HepG2 (cell line): Measurements from ENCODE around the gene ADRA2A. TPM values are rescaled to one million over a fixed set of nuclear protein-coding genes. Genes with fewer than 3 reads are reported as not detected.

Experiments
- AGO1 ChIP-seq: fragments of 200-400 bp; formaldehyde crosslinking; IDR thresholded peaks from 2 replicates; pipeline ENCODE4 v1.6.1; 2017; ENCODE audit warnings: mild to moderate bottlenecking, low read depth, low read length, moderate library complexity; ENCODE audit not compliant: poor library complexity, severe bottlenecking
- CBX5 ChIP-seq: sonication (generic); formaldehyde crosslinking; IDR thresholded peaks from 2 replicates; pipeline ENCODE4 v1.4.0; 2020; ENCODE audit warnings: missing genetic modification reagents, borderline replicate concordance
- GATAD1 ChIP-seq: IDR thresholded peaks from 2 replicates; pipeline ENCODE4 v1.6.1; 2016; ENCODE audit warnings: missing genetic modification reagents, missing compliant biosample characterization
- LCORL ChIP-seq, 2 experiments: fragments of 450-650 bp in 1 of 2; sonication (generic) in 1 of 2; formaldehyde crosslinking in 1 of 2; IDR thresholded peaks; 2 replicates each; pipeline versions ENCODE4 v1.5.0 to v1.6.1; 2017 to 2020; ENCODE audit warnings: antibody characterized with exemption in 1 of 2, missing genetic modification reagents in 1 of 2
- MBNL3 ChIP-seq: fragments of 250-450 bp; sonication (Bioruptor Pico); conservative IDR thresholded peaks from 2 replicates; pipeline ENCODE4 v1.8.0; 2022; ENCODE audit warnings: mild to moderate bottlenecking, inconsistent platforms
- NFKB2 ChIP-seq: sonication (generic); formaldehyde crosslinking; IDR thresholded peaks from 2 replicates; pipeline ENCODE4 v1.4.0; 2020; ENCODE audit warnings: missing genetic modification reagents, borderline replicate concordance
- NRL ChIP-seq: sonication (generic); formaldehyde crosslinking; IDR thresholded peaks from 2 replicates; pipeline ENCODE4 v1.5.0; 2020; ENCODE audit warnings: missing genetic modification reagents, mild to moderate bottlenecking, moderate library complexity, borderline replicate concordance
- PAX8 ChIP-seq: sonication (generic); formaldehyde crosslinking; IDR thresholded peaks from 2 replicates; pipeline ENCODE4 v1.8.0; 2022; ENCODE audit warnings: mild to moderate bottlenecking, missing genetic modification reagents, borderline replicate concordance
- PHB2 ChIP-seq: fragments of 450-650 bp; IDR thresholded peaks from 2 replicates; pipeline ENCODE4 v1.6.1; 2018; ENCODE audit not compliant: partially characterized antibody
- SIN3B ChIP-seq: fragments of 150-350 bp; IDR thresholded peaks from 2 replicates; pipeline ENCODE4 v1.6.1; 2014; ENCODE audit warnings: low read length
- SMARCE1 ChIP-seq: fragments of 450-650 bp; IDR thresholded peaks from 2 replicates; pipeline ENCODE4 v1.6.1; 2017; ENCODE audit warnings: borderline replicate concordance
- TEAD2 ChIP-seq: sonication (generic); formaldehyde crosslinking; IDR thresholded peaks from 2 replicates; pipeline ENCODE4 v1.9.0; 2021; ENCODE audit warnings: missing genetic modification reagents
- ZBTB7A ChIP-seq: sonication (generic); formaldehyde crosslinking; IDR thresholded peaks from 2 replicates; pipeline ENCODE4 v1.8.0; 2022; ENCODE audit warnings: mild to moderate bottlenecking, missing genetic modification reagents
- ZNF251 ChIP-seq: sonication (generic); formaldehyde crosslinking; IDR thresholded peaks from 2 replicates; pipeline ENCODE4 v1.9.0; 2021; ENCODE audit warnings: mild to moderate bottlenecking, missing genetic modification reagents
- ZNF326 ChIP-seq: sonication (generic); formaldehyde crosslinking; IDR thresholded peaks from 2 replicates; pipeline ENCODE4 v1.4.0; 2020; ENCODE audit warnings: missing genetic modification reagents, borderline replicate concordance
- ZNF552 ChIP-seq: sonication (generic); formaldehyde crosslinking; IDR thresholded peaks from 2 replicates; pipeline ENCODE4 v1.9.0; 2022; ENCODE audit warnings: missing genetic modification reagents, mild to moderate bottlenecking, borderline replicate concordance
- ZNF788 ChIP-seq: sonication (generic); formaldehyde crosslinking; IDR thresholded peaks from 2 replicates; pipeline ENCODE4 v1.5.0; 2020; ENCODE audit warnings: mild to moderate bottlenecking, missing genetic modification reagents, borderline replicate concordance
- polyA plus RNA-seq, 8 experiments: library from polyadenylated mRNA; depleted of rRNA in 3 of 8; stranded (reverse) in 7 of 8; unstranded in 1 of 8; fragments of >200 nt; fragmentation: Illumina TruSeq in 4 of 8; extraction: Trizol in 4 of 8; gene quantifications; 2 replicates each; pipeline versions ENCODE4 v1.2.1 to v1.2.3, GENCODE V29; 2011 to 2016; ENCODE audit warnings: low read depth in 4 of 8, missing spikeins in 1 of 8, mixed read lengths in 1 of 8; ENCODE audit not compliant: insufficient read depth in 1 of 8
- total RNA-seq, 5 experiments: library from RNA; depleted of rRNA; stranded (reverse); fragments of >200 nt; fragmentation: Illumina TruSeq; extraction: Trizol; gene quantifications; 2 replicates each; pipeline ENCODE4 v1.2.3, GENCODE V29; 2016; ENCODE audit warnings: low read depth in 1 of 5
- TF ChIP-seq, protein P1 (sequence below): IDR thresholded peaks from 2 replicates; pipeline ENCODE4 v1.6.1; 2018; ENCODE audit warnings: missing genetic modification reagents, mild to moderate bottlenecking, missing compliant biosample characterization
- TF ChIP-seq, protein P2 (sequence below): sonication (generic); formaldehyde crosslinking; IDR thresholded peaks from 2 replicates; pipeline ENCODE4 v1.4.0; 2020; ENCODE audit warnings: missing genetic modification reagents
- TF ChIP-seq, protein P3 (sequence below): sonication (generic); formaldehyde crosslinking; conservative IDR thresholded peaks from 2 replicates; pipeline ENCODE4 v1.8.0; 2022; ENCODE audit warnings: missing genetic modification reagents
- TF ChIP-seq, protein P4 (sequence below): sonication (generic); formaldehyde crosslinking; IDR thresholded peaks from 2 replicates; pipeline ENCODE4 v1.8.0; 2022; ENCODE audit warnings: low read depth, missing genetic modification reagents
- TF ChIP-seq, protein P5 (sequence below): IDR thresholded peaks from 2 replicates; pipeline ENCODE4 v1.6.1; 2016
- TF ChIP-seq, protein P6 (sequence below): sonication (generic); formaldehyde crosslinking; IDR thresholded peaks from 2 replicates; pipeline ENCODE4 v1.8.0; 2022; ENCODE audit warnings: missing genetic modification reagents, mild to moderate bottlenecking, inconsistent platforms, borderline replicate concordance

The ADRA2A gene
- total and polyA plus RNA-seq, 2 of the 13 experiments (the other 11 are each of a cell fraction or from before 2014, with no cell fraction given), result 0.01 TPM; not detected in 1

DNA sequence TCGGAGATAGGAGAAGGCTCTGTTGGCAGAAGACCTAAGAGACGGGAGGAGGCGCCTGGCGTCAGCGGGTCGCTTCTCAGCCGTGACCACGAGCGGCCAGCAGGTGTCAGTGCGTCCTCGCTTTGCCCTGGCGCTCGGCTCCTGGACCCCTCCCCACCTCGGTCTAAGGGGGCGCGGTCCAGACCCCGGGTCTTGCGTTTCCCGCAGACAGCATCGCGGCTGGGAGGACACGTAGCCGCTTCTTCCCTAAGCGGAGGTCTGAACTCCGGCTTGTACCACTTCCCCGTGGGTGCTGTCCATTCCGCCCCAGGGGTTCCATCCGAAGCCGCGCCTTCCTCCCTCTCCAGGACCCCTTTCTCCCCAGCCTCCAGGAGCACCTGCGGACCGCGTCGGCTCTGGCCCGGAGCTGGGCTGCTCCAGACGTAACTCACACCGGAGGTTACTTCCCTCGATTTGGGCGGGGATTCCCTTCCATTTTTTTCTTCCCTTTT lies 593 bp upstream of the ADRA2A start (continued):
- TF ChIP-seq PAX8 (CRISPR knock-in tag) (no peak), ZNF788 (CRISPR knock-in tag) (peak; percentile 26; the same call in 1 of the 2 replicates), TEAD2 (no peak), ZNF552 (CRISPR knock-in tag) (no peak), ZBTB7A (CRISPR knock-in tag) (0 out of 2 replicates have a peak, but pooled peaks have one; percentile 37), LCORL (IDR thresholded peaks at IDR 0.05) (no peak), LCORL (CRISPR knock-in tag; IDR thresholded peaks at IDR 0.05) (0 out of 2 replicates have a peak, but pooled peaks have one; percentile 19), GATAD1 (CRISPR knock-in tag) (no peak), SIN3B (no peak), MBNL3 (CRISPR knock-in tag) (no peak), CBX5 (CRISPR knock-in tag) (no peak), NFKB2 (CRISPR knock-in tag) (peak; percentile 24; the same call in 1 of the 2 replicates), AGO1 (no peak), NRL (CRISPR knock-in tag) (no peak), SMARCE1 (no peak), ZNF326 (no peak), PHB2 (no peak), ZNF251 (CRISPR knock-in tag) (no peak)
- TF ChIP-seq, protein P1, sequence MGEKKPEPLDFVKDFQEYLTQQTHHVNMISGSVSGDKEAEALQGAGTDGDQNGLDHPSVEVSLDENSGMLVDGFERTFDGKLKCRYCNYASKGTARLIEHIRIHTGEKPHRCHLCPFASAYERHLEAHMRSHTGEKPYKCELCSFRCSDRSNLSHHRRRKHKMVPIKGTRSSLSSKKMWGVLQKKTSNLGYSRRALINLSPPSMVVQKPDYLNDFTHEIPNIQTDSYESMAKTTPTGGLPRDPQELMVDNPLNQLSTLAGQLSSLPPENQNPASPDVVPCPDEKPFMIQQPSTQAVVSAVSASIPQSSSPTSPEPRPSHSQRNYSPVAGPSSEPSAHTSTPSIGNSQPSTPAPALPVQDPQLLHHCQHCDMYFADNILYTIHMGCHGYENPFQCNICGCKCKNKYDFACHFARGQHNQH, result no peak
- TF ChIP-seq, protein P2, sequence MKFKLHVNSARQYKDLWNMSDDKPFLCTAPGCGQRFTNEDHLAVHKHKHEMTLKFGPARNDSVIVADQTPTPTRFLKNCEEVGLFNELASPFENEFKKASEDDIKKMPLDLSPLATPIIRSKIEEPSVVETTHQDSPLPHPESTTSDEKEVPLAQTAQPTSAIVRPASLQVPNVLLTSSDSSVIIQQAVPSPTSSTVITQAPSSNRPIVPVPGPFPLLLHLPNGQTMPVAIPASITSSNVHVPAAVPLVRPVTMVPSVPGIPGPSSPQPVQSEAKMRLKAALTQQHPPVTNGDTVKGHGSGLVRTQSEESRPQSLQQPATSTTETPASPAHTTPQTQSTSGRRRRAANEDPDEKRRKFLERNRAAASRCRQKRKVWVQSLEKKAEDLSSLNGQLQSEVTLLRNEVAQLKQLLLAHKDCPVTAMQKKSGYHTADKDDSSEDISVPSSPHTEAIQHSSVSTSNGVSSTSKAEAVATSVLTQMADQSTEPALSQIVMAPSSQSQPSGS (CRISPR knock-in tag), result no peak
- TF ChIP-seq, protein P3, sequence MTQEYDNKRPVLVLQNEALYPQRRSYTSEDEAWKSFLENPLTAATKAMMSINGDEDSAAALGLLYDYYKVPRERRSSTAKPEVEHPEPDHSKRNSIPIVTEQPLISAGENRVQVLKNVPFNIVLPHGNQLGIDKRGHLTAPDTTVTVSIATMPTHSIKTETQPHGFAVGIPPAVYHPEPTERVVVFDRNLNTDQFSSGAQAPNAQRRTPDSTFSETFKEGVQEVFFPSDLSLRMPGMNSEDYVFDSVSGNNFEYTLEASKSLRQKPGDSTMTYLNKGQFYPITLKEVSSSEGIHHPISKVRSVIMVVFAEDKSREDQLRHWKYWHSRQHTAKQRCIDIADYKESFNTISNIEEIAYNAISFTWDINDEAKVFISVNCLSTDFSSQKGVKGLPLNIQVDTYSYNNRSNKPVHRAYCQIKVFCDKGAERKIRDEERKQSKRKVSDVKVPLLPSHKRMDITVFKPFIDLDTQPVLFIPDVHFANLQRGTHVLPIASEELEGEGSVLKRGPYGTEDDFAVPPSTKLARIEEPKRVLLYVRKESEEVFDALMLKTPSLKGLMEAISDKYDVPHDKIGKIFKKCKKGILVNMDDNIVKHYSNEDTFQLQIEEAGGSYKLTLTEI (CRISPR knock-in tag), result no peak
- TF ChIP-seq, protein P4, sequence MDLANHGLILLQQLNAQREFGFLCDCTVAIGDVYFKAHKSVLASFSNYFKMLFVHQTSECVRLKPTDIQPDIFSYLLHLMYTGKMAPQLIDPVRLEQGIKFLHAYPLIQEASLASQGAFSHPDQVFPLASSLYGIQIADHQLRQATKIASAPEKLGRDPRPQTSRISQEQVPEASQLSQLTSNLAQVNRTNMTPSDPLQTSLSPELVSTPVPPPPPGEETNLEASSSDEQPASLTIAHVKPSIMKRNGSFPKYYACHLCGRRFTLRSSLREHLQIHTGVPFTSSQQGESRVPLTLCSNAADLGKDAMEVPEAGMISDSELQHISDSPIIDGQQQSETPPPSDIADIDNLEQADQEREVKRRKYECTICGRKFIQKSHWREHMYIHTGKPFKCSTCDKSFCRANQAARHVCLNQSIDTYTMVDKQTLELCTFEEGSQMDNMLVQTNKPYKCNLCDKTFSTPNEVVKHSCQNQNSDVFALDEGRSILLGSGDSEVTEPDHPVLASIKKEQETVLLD, result no peak
- TF ChIP-seq, protein P5, sequence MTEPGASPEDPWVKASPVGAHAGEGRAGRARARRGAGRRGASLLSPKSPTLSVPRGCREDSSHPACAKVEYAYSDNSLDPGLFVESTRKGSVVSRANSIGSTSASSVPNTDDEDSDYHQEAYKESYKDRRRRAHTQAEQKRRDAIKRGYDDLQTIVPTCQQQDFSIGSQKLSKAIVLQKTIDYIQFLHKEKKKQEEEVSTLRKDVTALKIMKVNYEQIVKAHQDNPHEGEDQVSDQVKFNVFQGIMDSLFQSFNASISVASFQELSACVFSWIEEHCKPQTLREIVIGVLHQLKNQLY (CRISPR knock-in tag), result no peak
- TF ChIP-seq, protein P6, sequence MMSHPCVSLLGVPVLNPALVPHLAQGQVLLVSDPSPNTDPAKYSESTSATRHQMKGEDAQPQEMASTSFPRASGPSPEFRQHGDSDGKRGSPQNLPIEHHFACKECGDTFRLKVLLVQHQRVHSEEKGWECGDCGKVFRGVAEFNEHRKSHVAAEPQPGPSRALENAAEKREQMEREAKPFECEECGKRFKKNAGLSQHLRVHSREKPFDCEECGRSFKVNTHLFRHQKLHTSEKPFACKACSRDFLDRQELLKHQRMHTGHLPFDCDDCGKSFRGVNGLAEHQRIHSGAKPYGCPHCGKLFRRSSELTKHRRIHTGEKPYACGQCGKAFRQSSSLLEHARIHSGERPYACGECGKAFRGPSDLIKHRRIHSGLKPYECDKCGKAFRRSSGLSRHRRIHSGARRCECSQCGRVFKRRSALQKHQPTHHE, result no peak
